Aorta (tissue), 5 donors: ENCODE results near the gene GSTO2. TPM values are rescaled to one million over a fixed set of nuclear protein-coding genes. Genes with fewer than 3 reads are reported as not detected.

Experiments used
- ATAC-seq: fragments of 200-7000 bp; cut with Tn5 transposase; one replicate; pipeline ENCODE4 v1.9.1; 2022; ENCODE audit warnings: moderate library complexity; ENCODE audit not compliant: low FRiP score
- DNase-seq, 2 donors: peaks; one replicate each; pipeline ENCODE4 v3.0.0-alpha.2; 2020
- H3K27ac ChIP-seq, 2 donors: one replicate each; pipeline ENCODE4 v1.5.1; 2013; ENCODE audit warnings: low read length in 2 of 2, mild to moderate bottlenecking in 2 of 2, moderate library complexity in 2 of 2, control low read depth in 1 of 2, inconsistent platforms in 1 of 2, low read depth in 1 of 2
- H3K27me3 ChIP-seq, 2 donors: one replicate each; pipeline ENCODE4 v1.6.1; 2013; ENCODE audit warnings: control low read depth in 1 of 2, low read length in 1 of 2, mild to moderate bottlenecking in 1 of 2, moderate library complexity in 1 of 2; ENCODE audit not compliant: insufficient read depth in 2 of 2, control insufficient read depth in 1 of 2
- H3K36me3 ChIP-seq, 2 donors: one replicate each; pipeline ENCODE4 v1.6.1; 2013; ENCODE audit warnings: control low read depth in 1 of 2, low read length in 1 of 2, mild to moderate bottlenecking in 1 of 2; ENCODE audit not compliant: insufficient read depth in 2 of 2, control insufficient read depth in 1 of 2
- H3K4me1 ChIP-seq, 2 donors: one replicate each; pipeline ENCODE4 v1.6.1; 2013; ENCODE audit warnings: low read length in 2 of 2, control low read depth in 1 of 2, mild to moderate bottlenecking in 1 of 2, moderate library complexity in 1 of 2; ENCODE audit not compliant: insufficient read depth in 2 of 2, control insufficient read depth in 1 of 2
- H3K4me3 ChIP-seq, 2 donors: one replicate each; pipeline ENCODE4 v1.5.1; 2013; ENCODE audit warnings: low read length in 2 of 2, control low read depth in 1 of 2, mild to moderate bottlenecking in 1 of 2
- H3K9me3 ChIP-seq: one replicate; pipeline ENCODE4 v1.6.1; 2013; ENCODE audit warnings: mild to moderate bottlenecking, low read length; ENCODE audit not compliant: control insufficient read depth
- WGBS, 2 donors: extraction: QIAGEN DNeasy Blood & Tissue Kit; methylation state at CpG; one replicate each; pipeline ENCODE4 v1.1.7; 2013; 5-methylcytosine and 5-hydroxymethylcytosine counted together
- intact Hi-C, 2 donors: fragments of 100-400 bp; cut with DNase I; formaldehyde crosslinking; loops; one replicate each; pipeline versions ENCODE4 v1.14.2 to v1.15.0; 2022
- polyA plus RNA-seq, 2 donors: library from polyadenylated mRNA; stranded (reverse); fragments of 200-250 nt; gene quantifications; one replicate each; pipeline ENCODE4 v1.2.3, GENCODE V29; 2013
- total RNA-seq, 2 donors: library from RNA; stranded (reverse); fragmentation: NEBNext Ultra II Directional; extraction: Animal tissue kit (Norgen Biotek cat#: 25700); gene quantifications; one replicate each; pipeline ENCODE4 v1.2.1, GENCODE V29; 2021
- donor health status: healthy with polysubstance abuse.
- donor health status: Bipolar disorder and iron deficiency.
- donor health status: DM: no; HTN: no; CAD: no.
- donor health status: DM: no; HTN: no; CAD: no.
- donor health status: DM: yes; HTN: yes; CAD: no.

GSTO2 gene
- total and polyA plus RNA-seq, 4 donors = 1.7 to 4.3 (median 3.5) TPM

DNA sequence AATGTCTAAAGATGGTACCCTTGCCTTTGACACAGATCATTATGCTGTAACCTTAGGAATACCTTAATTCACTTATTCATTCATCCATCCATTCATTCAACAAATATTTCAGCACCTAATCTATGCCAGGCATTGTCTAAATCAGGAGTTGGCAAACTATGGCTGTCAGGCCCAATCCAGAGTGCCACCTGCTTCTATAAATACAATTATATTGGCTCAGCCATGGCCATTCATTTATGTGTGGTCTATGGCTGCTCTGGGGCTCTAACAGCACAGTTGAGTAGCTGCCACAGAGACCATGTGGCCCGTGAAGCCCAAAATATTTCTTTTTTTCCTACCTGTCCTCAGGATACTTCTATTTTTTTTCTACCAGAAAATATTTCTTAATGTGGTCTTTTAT lies 75.2 kb downstream of the GSTO2 start:
- Histone ChIP-seq H3K4me1 (no peaks in the 10 kb centered on the region), H3K4me3 (no peak overlapping the region), H3K27me3 (no peaks in the 10 kb centered on the region), H3K9me3 (no peaks in the 10 kb centered on the region), H3K36me3 (no peaks in the 10 kb centered on the region), H3K27ac (no peak overlapping the region)
- intact Hi-C loops = no loop called here
- DNase-seq (no peak), ATAC-seq (no peak)
- WGBS, 2 donors = 64 to 69% methylated on average over 1 of the region's 1 CpG

DNA sequence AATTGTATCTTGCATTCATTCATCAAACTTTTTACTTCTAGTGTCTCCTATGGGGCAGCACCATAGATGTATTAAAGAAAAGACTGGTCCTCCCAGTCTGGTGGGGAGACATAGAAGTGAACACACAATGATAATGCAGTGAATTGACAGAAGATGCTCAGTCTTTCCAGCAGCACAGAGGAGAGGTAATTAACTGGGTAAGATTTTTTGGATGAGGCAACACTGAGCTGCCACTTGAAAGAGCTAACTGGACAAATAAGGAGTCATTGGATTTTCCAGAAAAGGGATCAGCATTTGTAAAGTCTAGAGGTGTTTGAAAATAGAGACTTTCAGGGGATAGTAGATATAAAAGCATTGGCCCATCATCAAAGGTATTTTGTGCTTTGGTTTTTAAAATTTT lies 76.5 kb downstream of the GSTO2 start:
- intact Hi-C loops = no loop called here
- no peak for ATAC-seq
- H3K27me3 ChIP-seq = no peaks in the 10 kb centered on the region

DNA sequence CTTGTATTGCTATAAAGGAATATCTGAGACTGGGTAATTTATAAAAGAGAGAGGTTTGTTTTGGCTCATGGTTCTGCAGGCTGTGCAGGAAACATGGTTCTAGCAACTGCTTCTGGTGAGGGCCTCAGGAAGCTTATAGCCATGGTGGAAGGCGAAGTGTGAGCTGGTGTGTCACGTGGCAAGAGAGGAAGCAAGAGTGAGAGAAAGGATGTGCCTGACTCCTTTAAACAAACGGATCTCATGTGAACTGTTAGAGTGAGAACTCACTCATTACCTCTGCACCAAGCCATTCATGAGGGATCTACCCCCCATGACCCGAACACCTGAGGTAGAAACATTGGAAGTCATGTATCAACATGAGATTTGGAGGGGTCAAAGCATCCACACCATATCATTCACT lies 77.0 kb downstream of the GSTO2 start:
- H3K27me3 ChIP-seq = no peaks in the 10 kb centered on the region
- no peak for ATAC-seq
- intact Hi-C loops = no loop called here

More for the DNA sequence above, 76.5 kb downstream of the GSTO2 start:
- Histone ChIP-seq H3K4me1 (no peaks in the 10 kb centered on the region), H3K36me3 (no peaks in the 10 kb centered on the region), H3K9me3 (no peaks in the 10 kb centered on the region), H3K27ac (no peak overlapping the region), H3K4me3 (no peak overlapping the region)
- DNase-seq = no peak

DNA sequence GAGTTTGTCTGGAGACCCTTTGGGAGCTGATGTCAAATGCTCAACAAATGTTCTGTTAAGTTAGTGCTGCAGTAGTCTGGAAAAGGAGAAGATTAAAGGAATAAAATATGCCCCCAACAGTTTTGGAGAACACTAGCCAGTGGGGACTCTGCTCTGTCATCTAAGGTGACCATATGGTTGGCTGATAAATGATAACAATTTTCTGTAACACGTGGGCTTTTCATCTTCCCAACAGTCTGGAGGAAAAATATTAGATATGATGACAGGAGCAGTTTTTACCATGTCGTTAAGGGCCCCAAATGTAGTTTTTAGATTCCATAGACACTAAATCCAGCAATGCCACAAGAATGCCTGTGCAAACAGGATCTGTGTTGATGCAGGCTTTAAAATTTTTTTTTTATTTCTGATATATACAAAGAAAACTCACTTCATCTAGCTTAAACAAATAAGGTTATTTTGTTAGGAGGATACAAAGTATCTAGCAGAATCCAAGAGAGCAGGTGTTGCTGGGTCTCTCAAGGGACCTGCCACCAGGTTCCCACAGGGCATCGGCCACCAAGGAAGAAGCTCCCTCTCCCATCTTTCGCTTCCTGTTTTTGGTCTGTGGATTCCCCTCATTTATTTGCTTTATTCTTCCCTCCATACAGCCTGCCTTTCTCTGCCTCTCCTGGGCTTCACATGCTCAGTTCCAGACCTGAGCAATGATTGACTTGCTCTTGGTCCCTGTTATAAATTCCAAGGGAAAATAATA lies 78.5 kb downstream of the GSTO2 start:
- intact Hi-C loops = no loop called here
- DNase-seq = no peak
- WGBS, 2 donors = 76 to 80% methylated on average over 4 of the region's 4 CpGs
- Histone ChIP-seq H3K4me3 (no peak overlapping the region), H3K36me3 (no peaks in the 10 kb centered on the region), H3K4me1 (no peaks in the 10 kb centered on the region), H3K9me3 (no peaks in the 10 kb centered on the region), H3K27ac (no peak overlapping the region), H3K27me3 (no peaks in the 10 kb centered on the region)
- no peak for ATAC-seq

More for the DNA sequence above, 77.0 kb downstream of the GSTO2 start:
- Histone ChIP-seq H3K36me3 (no peaks in the 10 kb centered on the region), H3K9me3 (no peaks in the 10 kb centered on the region), H3K4me1 (no peaks in the 10 kb centered on the region), H3K27ac (no peak overlapping the region), H3K4me3 (no peak overlapping the region)
- no peak for DNase-seq
- 83 to 84% methylated on average over 4 of the region's 4 CpGs for WGBS, 2 donors

DNA sequence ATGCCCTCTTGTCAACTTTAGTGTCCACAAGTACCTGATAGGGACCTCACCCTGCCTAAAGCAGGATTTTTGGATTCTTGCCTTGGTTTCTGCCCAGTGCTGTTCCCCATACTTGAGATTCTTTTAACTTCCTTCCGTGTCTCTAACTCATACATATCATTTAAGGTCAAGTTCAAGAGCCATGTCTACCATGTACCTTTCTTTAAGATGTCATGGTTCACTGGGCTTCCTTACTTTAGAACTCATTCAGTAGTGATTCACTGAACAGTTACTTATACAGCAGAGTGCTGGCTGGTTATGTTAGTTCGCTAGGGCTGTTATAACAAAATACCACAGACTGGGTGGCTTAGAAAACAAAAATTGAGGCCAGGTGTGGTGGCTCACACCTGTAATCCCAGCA lies 79.6 kb downstream of the GSTO2 start:
- intact Hi-C loops = no loop called here
- Histone ChIP-seq H3K4me3 (no peak overlapping the region), H3K9me3 (no peaks in the 10 kb centered on the region), H3K36me3 (no peaks in the 10 kb centered on the region), H3K4me1 (no peaks in the 10 kb centered on the region), H3K27ac (no peak overlapping the region), H3K27me3 (no peaks in the 10 kb centered on the region)
- ATAC-seq = no peak
- no peak for DNase-seq
- 79 to 81% methylated on average over 2 of the region's 2 CpGs for WGBS, 2 donors

DNA sequence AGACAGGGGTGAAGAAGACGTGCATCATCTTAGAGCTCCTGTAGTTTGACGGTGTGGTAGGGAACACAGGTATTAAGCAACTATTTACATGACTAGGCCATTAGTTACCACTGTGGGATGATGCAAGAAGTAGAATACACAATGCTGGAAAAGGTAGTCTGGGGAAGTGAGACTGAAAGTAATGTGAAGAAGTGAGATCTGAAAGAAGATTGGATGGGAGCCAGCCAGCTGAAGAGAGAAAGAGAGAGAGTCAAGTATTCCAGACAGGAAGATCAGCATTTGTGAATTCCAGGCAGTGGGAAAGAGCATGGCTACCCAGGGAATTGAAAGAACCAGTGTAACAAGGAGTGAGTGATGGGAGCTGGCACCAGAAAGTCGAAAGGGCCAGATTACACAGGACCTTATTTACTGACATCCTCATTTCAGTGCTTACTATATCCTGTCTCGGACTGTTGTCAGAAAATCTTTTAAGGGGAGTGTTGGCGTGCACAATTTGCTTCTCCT lies 80.7 kb downstream of the GSTO2 start:
- no peak for DNase-seq
- Histone ChIP-seq H3K27me3 (no peaks in the 10 kb centered on the region), H3K27ac (peak overlapping the region in 1 of 2 donors; percentile 29), H3K36me3 (no peaks in the 10 kb centered on the region), H3K9me3 (no peaks in the 10 kb centered on the region), H3K4me3 (peak overlapping the region in 1 of 2 donors; percentile 21), H3K4me1 (no peaks in the 10 kb centered on the region)
- intact Hi-C loops = loop anchor here (1.0 kb wide), 2 partner anchors 44 to 58 kb away; no protein-coding TSS in a partner anchor
- 34 to 39% methylated on average over 5 of the region's 5 CpGs for WGBS, 2 donors
- no peak for ATAC-seq

DNA sequence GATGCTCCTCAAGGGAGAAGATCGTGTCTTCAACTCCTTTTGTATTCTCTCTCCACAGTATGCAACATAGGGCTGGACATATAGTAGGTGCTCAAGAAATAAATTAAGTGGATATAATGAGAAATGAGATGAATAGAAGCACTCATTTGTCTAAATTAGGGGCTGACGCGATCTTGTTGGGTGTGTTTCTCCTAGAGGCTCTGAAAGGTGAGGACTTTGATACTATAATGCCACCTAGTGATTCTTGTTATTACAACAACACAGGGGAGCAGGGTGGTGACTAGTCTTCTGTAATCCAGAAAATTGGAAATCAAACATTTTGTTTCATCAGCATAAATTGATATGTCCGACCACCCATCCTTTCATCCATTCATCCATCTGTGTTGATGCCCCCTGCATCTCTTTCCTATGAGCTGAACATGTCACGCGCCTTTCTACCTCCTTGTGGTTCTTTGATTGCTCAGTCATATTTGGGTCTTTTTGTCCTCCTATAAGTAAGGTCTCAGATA lies 81.2 kb downstream of the GSTO2 start:
- ATAC-seq = peak; percentile 71
- Histone ChIP-seq H3K9me3 (no peaks in the 10 kb centered on the region), H3K27me3 (no peaks in the 10 kb centered on the region), H3K27ac (no peak overlapping the region), H3K4me1 (no peaks in the 10 kb centered on the region), H3K36me3 (no peaks in the 10 kb centered on the region), H3K4me3 (peak overlapping the region in 1 of 2 donors; percentile 21)
- 22 to 26% methylated on average over 6 of the region's 6 CpGs for WGBS, 2 donors
- DNase-seq = no peak
- intact Hi-C loops = loop anchor here (1.0 kb wide), 2 partner anchors 45 to 59 kb away; no protein-coding TSS in a partner anchor

DNA sequence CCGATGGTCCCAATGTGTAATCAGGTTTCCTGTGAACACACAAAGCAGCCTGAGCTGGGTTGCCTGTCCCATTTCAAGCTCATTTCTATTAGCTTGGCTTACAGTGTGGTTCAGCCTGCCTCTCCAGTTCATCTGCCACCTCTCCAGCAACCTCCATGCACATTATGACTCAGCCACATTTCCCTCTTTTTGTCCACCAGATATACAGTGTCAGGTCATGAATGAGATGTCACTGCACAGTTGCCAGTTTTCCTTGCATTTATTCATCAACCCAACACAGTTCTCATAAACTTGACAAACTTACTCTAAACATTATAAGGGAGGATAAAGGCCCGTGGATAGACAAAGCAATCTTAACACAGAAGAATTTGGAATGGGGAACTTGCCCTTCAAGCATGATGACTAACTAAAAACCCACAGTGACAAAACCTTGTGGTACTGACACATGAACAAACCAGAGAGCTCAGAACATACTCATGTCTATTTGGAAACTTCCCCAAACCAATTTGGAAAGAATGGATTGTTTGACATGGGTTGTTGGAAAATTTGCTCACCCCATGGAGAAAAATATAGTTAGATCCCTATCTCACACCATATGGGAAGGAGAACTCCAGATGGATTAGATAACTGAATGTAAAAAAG lies 82.2 kb downstream of the GSTO2 start:
- no peak for DNase-seq
- WGBS, 2 donors = 67 to 77% methylated on average over 2 of the region's 2 CpGs
- no peak overlapping the region for H3K27ac ChIP-seq
- ATAC-seq = no peak
- no peak overlapping the region for H3K4me3 ChIP-seq
- no peaks in the 10 kb centered on the region for H3K4me1 ChIP-seq
- intact Hi-C loops = no loop called here
- no peaks in the 10 kb centered on the region for H3K9me3 ChIP-seq
- H3K36me3 ChIP-seq = no peaks in the 10 kb centered on the region
- H3K27me3 ChIP-seq = no peaks in the 10 kb centered on the region
